Stimulated activated CD4-positive, alpha-beta T cell treated with anti-CD3 and anti-CD28 coated beads, Interleukin-12 subunit alpha, Interleukin-12 subunit beta, amount 100 ng/mL, for 48 hours (primary cell): ENCODE data around the gene RAB33B.
"Not testable (repeated sequence)": the region's sequence is repeated elsewhere in the genome, so short reads cannot be mapped to it uniquely, and the experiment has no call there.

Experiments used
- DNase-seq, 3 donors: peaks; one replicate each; pipeline ENCODE4 v3.0.0-alpha.2; 2020; ENCODE audit warnings: low read depth in 2 of 3, low spot score in 1 of 3

RAB33B gene

GRCh38 chr4:139461022-139461628 is 7.2 kb downstream of the RAB33B start:
- DNase-seq, result no peak

GRCh38 chr4:139464512-139464911 is 10.6 kb downstream of the RAB33B start:
- DNase-seq, result not testable (repeated sequence)

- no peak for DNase-seq
Observed at GRCh38 chr4:139465922-139466321, 12.0 kb downstream of the RAB33B start.

- DNase-seq, result not testable (repeated sequence)
Observed at GRCh38 chr4:139468756-139469155, 14.8 kb downstream of the RAB33B start.

DNA sequence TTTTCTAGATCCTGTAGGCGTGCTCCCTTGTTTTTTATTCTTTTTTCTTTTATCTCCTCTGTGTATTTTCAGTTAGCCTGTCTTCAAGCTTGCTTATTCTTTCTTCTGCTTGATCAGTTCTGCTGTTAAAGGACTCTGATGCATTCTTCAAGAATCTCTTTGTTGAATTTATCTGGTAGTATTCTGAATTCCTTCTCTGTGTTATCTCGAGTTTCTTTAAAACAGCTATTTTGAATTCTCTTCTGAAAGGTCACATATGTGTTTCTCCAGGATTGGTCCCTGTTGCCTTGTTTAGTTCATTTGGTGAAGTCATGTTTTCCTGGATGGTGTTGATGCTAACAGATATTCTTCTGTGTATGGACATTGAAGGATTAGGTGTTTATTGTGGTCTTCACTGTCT is 15.3 kb downstream of the RAB33B start:
- DNase-seq, result no peak

DNA sequence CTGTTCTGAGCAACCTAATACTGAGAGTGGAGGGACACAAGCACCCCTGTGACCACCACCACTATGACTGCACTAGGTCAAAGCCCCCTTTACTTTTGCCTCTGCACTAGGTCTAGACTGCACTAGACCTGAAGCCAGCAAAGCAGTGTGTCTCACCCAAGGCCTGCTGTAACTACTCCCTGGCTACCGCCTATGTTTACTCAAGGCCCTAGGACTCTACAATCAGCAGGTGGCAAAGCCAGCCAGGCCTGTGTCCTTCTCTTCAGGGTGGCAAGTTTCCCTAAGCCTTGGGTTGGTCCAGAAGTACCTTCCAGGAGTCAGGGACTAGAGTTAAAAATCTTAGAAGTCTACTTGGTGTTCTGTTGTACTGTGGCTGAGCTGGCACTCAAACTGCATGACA is 15.9 kb downstream of the RAB33B start:
- DNase-seq, result no peak

DNA sequence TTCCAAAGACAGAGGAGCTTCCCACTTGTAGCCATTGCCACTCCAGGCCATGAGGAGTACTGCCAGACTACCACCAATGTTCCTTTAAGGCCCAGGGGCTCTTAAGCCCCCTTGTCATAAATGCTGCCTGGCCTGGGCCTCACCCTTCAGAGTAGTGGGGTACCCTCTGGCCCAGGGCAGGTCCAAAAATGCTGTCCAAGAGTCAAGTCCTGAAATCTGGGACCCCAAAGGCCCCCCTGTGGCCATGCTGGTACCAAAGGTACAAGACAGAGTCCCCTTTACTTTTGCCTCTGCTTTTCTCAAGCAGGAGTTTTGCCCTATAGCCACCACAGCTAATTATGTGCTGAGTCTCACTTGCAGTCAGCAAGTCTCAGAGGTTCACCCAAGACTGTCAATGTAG is 16.4 kb downstream of the RAB33B start:
- no peak for DNase-seq

GRCh38 chr4:139470997-139471665 is 17.2 kb downstream of the RAB33B start:
- DNase-seq, result no peak

GRCh38 chr4:139472852-139473251 is 18.9 kb downstream of the RAB33B start:
- no peak for DNase-seq

DNA sequence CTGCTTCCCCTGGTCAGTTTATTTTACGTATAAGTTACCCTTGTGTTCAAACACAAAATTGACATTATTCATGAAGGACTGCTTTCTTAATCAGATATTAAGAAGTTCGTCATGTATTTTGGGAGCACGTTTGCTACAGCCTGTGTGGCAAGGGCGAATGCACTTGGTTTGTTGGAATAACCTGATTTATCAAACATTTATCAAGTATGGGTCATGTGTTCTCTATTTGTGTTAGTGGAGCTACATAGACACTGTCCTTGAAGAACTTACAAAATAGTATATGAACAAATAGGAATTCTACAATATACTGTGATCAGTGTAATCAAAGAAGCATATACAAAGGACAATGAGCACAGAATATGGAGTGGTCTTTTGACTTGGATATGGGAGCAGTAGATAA is 22.4 kb downstream of the RAB33B start:
- no peak for DNase-seq

GRCh38 chr4:139481465-139481864 is 27.5 kb downstream of the RAB33B start:
- no peak for DNase-seq

DNA sequence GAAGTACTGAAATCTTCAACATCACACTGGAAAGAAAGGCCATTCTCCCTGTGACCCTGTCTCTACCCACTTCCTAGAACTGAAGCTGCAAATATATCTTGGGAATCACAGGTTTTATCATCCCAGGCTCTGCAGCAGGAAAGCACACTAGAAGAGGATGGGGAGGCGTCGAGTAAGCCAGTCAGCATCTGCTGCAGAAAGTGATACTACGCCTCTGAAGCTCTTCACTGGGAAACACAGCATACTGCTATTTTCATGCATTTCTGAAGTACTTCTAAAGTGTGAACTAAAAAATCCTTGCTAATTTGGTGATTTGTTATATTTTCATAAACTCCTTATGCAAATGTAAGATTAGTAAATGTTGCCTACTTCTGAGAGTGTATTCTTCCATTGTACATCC is 29.1 kb downstream of the RAB33B start:
- DNase-seq, result no peak

DNA sequence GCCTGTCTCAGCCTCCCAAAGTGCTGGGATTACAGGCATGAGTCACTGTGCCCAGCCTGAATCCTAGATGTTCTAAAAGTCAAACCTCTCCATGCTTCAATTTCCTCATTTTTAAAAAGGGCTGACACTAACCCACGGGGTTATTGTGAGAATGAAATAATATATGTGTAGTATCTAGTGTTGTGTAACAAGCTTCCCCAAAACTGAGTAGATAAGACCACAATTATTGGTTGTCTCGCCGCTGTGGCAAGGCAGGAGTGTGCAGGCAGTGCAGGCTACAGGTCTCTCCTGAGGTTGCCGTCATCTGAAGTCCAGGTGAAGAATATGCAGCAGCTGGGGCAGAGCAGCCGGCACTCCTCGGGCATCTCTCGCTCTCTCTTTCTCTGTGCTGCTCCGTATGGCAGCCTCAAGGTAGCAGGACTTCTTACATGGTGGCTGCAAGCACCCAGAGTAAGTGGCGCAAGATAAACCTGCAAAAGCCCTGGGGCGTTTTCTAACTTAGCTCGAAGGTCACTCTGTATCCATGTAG is 30.9 kb downstream of the RAB33B start:
- no peak for DNase-seq

- no peak for DNase-seq
Observed at GRCh38 chr4:139488442-139488841, 34.5 kb downstream of the RAB33B start.

DNA sequence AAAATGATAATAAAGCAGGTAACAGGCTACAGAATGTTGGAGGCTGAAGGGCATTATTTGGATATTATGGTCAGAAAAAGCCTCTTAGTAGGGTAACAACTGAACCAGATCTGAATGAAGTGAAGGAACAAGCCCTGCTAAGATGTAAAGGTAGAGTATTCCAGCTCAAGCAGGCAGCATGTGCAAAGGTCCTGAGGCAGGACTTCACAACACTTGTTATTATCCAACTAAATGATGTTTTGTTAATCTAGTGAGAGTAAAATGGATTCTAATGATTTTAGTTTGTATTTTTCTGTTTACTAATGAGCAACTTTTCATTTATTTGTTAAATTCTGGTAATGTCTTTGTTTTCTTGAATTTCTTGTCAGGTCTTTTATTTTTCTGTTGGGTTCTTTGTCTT is 35.7 kb downstream of the RAB33B start:
- no peak for DNase-seq

DNA sequence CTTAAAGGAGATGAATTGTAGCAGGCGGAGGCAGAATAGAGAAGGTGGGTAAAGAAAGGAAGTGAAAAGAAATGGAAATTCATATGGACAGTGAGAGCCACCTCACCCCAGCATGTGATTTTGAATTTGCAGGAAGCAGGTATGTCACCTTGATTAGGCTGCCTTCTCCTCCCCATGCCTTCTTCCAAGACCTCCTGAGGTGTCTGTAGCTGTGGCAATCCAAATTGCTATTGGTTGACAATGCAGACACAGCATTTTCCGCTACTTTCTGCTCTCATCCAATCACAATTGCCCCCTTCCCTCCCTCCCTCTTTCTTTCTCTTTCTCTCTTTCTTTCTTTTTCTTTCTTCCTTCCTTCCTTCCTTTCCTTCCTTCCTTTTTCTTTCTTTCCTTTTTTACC is 38.5 kb downstream of the RAB33B start:
- no peak for DNase-seq

GRCh38 chr4:139493176-139493575 is 39.3 kb downstream of the RAB33B start:
- DNase-seq, result no peak

DNA sequence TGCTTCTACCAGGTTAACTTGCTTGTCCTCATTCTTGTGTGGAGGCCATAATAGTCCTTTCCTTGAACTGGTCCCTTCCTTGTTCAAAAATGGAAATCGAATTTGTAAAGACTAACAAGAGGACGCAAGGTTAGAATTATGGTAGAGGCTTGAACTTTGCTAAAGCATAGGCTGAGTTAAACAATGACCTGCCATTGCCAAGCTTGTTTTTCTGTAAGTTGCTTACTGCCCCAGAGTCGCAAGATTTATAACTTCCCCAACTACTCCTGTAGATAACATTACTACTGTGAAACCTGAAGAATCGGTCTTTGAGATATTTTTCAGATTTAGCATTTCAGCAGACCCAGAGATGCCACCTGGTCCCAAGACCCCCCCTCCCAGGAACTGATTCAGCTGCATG is 45.3 kb downstream of the RAB33B start:
- no peak for DNase-seq

GRCh38 chr4:139501117-139501516 is 47.2 kb downstream of the RAB33B start:
- DNase-seq, result no peak

DNA sequence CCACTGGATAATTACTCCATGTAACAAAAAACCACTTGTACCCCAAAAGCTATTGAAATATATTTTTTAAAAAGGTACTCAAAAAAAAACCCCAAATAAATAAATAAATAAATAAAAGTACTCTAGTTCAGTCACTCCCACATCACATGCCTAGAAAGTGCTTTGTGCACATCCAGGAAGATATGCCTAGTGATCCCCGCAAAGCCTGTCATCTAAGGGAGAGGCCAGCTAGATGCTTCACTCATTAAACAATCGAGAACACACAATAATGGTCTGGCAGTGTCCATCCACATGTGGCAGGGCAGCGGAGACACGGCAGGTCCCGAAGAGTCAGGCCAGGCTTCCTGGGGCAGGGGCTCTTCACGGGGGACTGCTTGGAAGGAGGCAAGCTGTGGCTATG is 47.6 kb downstream of the RAB33B start:
- DNase-seq, result no peak

GRCh38 chr4:139501927-139502899 is 48.3 kb downstream of the RAB33B start:
- no peak for DNase-seq
